RKO (cell line): Measurements from ENCODE around the gene ATF7.

Source experiments
- DNase-seq: peaks from one replicate; pipeline ENCODE4 v3.0.0-alpha.2; 2016; ENCODE audit warnings: low spot score

ATF7 gene

DNA sequence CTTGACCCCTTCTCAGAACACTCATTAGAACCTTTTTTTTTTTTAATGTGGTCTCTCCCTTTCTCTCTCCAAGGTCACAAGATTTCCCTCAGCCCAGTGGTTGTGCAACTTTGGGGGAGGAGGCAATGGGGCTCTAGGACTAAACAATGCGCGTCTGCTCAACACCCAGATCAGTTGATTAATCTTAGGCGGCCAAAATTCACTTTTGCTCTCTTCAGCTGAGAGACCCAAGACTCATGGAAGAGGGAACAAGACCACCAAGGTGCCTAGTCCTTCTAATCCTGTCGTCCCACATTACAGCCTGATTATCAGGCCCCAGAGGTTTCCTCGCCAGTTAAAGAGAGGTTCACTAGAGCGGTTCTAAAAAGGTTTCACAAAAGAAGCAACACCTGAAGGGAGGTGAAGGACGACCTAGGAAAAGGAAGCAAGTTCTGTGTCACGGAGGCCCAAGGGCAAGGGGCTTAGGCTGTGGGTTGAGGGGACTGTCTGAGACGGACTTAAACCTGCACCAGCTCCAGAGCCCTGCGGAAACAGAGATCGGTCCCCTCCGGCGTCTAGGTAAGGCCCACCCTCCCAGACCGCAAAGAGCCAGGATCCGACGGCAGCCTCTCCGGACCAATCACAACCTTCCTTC lies 125.9 kb downstream of the ATF7 start:
- peak; percentile 58 for DNase-seq

DNA sequence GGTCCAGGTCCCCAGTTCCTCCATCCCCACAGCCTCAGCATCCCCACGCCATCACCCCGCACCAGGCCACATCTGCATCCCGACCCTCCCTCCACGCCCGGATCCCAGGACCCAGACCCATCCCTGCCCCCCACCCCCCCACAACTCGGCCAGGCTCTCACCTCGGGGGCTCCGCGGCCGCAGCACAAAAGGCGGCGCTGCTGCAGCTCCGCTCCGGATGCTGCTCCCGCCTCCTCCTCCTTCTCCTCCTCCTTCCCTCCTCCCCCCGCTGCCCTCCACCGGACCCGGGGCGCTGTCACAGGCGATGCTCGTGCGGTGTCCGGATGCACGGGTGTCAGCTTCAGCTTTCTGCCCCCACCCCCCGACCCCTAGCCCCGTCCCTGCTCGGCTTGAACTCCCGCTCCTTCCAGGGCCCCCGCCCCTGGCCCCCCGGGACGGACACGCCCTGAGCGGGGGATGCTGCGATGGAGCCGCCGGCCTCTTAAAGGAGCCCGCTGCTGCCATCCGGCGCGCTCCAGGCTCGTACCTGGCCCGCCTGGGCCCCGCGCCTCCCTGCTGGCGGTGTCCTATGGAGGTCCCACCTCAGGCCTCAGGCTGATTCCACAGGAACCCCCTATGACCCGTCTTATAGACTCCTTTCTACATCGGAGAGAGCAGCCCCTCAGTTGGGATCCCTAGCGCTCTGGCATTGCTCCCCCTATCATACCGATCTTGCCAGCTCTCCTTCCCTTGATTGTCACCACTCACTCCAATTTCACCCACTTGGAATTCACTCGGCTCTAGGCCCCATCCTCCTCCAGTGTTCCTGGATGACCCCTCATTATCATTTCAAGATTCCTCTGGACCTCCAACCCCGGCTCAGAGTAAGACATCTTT lies 126.7 kb downstream of the ATF7 start, which contains the start of gene MAP3K12:
MAP3K12 (minus strand) TSS at position 193 of the 876 bp plus-strand sequence. CDS start 12,067 bp downstream, outside the sequence.
- peak; percentile 71 for DNase-seq

DNA sequence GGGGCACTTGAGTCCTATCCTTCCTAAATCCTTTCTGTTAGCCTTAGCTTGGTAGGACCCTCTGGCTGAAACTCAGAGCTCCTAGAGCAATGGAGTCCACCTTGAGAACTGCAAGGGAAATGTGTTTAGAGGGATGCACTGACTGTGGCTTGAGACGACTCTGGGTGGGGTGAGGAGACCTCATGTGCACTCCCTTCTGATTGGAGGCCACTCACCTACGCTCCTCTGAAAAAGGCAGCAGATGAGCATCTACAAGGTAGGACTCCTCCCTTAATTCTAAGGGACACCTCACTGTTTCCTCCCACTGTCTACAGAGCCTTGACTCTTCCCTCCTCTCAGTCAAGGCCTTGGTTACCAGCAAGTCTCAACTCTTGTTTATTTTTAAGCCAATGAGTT lies 127.9 kb downstream of the ATF7 start:
- DNase-seq = no peak

DNA sequence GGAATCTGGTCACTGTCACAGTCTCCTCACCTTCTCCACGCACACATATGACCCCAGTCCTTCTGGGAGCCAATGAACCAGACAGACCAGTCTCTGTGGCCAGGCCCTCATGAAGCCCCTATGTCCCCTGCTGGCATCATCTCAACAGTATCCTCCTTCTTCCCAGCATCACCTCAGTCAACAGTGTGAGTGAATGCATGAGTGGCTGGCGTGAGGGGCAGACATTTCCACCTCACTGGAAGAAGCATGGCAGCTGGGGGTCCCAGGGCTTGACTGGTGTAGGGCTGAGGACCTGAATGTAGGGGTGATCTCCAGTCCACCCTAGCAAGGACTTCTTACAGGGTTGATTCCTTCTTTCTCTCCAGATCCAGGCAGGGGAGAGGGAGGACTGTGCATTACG lies 128.7 kb downstream of the ATF7 start:
- no peak for DNase-seq

DNA sequence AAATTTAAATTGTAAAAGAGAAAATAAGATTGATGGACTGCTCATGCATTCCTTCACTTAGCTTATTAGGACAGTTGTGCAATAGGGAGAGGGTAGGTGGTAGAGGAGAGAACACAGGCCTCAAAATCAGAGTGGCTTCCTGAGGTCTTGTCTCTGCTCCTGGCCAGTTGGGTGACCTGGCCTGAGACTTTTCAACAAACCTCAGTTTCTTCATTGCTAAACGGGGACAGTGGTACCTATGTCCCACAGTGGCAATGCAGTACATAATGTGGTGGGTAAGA lies 129.5 kb downstream of the ATF7 start:
- DNase-seq = no peak

DNA sequence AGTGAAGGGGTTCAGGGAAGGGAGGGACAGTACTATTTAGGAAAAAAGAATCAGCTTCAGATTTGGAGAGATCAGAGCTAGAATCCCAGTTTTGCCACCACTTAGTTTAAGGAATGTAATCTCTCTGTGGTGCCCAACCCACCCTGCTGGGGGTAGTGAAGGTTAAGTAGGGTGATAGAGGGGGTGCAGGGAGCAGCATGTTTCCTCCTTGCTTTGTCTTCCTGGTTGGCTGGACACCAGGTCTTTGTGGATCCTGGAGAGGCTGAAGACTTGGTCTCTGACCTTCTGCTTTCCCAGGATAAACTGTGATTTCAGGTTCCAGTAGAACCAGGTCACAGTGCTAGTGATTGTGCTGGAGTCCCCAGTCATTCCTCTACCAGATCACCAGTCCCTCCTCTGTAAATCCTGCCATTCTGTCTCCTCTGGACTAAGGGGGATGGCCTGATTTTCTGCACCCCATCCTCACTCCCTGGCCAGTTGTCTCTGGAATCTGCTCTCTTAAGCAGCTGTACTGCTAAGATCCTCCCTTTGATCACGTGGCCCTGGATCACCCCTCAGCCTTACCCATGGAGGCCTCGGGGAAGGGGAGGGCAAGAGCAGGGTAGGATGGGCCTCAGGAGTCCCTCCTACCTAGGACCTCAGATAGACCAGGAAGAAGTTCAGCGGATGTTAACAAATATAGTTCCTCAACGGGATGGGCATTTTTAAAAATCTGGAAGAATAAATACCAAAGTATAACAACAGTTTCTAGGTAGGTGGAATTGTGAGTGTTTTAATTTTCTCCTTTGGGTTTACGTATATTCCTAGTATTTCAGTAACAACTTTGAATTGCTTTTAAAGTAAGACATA lies 130.1 kb downstream of the ATF7 start:
- DNase-seq = no peak

DNA sequence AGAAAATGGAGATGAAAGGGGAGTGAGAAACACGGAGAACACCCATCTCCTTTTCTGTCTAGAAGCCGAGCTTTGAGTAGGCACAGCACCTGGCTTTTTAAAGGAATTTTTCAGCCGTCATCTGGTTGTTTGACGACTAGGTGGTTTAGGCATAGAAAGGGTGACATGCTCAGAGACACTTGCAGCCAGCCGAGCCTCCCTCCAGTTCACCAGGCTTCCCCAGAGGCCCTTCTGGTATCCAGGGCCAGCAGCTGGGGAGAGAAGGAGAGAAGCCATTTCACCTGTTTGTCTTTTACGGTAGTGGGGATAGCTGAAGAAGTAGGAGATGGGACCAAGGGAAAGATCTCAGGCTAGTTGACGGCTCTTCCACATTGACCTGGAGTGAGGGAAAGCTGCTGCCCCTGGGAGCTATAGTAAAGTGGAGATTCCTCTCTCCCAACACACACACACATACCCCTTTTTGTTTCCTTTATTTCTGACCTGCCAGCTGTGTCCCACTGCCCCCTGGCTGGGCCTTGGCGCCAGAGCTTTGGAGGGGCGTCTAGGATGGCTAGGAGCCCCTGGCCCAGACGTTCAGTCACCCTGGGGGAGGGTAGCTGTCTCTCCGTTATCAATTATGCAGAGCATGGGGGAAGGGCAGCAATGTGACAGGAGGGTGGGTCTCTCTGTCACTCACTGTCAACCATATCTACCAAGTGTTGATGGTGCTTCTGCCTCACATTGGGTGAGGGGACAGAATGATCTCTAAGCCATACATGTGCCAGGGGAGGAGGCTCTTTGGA lies 132.4 kb downstream of the ATF7 start:
- no peak for DNase-seq

DNA sequence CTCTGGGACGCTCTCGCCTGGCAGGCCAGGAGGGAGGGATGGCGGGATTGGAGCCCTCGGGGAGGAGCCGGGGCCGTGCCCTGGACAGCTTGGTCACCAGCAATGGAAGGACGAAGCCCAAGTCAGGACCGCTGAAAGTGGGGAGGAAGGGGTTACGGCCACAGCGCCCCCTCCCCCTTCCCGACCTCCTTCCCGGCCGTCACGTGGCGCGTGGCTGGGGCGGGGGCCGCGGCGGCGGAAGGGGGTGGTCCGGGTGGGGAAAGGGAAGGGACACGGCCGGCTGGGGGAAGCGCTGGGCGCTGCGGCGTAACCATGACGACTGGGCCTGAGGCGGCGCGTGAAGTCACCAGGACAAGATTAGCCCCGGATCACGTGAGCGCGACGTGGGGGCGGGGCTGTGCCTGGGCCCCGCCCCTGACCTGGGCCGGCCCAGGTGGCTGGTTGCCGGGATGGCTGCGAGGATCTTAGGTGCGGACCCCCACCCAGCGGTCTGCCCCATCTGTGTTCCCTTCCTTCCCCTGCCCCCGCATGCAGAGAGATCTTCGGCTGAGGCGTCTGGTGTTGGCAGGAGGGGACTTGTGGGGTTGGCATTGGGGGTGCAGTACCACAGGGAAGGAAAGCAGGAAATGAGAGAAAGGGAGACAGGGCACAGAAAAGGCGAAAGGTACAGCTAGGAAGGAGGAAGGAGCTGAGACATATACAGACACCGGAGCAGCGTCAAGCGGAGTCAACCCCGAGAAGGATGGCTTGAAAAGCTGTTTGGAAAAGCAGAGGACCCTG lies 133.2 kb downstream of the ATF7 start:
- DNase-seq = peak; percentile 81

DNA sequence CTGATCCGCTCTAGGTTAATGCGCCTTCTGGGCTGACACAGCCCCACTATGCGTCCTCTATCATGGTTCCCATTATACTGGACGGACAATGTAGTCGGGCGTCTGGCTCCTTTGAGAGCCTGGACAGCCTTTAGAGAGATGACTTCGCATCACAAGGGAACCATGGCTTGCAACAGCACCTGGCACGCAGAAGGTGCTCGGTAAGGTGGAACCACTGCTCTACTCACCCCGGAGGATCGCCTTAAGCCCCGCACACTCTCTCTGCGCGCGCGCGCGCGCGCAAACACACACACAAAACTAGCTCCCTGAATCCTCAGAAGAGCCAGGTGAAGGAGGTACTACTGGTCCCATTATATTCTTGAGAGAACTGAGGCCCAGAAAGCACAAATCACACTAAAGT lies 134.0 kb downstream of the ATF7 start:
- DNase-seq = no peak

DNA sequence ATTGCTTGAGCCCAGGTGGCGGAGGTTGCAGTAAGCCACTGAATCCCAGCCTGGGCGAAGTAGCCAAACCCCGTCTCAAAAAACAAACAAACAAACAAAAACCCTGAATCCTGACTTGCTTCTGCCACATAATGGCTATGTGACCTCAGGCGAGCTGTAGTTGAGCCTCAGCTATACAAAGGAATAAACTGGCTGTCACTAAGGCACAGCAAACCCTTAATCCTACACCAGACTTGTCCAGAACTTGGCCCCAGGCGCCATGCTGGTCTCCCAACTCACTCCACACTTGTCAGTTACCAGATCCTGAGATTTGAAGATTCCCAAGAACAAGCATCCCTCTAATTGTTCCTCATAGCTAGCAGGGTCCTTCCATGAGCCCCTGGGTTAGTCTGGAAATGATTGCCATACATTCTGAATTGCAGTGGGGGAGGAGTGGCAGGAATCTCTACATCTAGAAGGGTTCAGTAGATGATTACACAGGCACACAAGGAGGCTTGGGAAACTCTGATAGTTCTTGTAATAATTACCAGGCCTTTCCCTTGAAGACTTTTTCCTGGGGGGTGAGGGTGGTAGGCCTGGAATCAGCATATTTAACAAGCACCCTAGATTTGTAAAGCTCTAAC lies 136.8 kb downstream of the ATF7 start:
- DNase-seq = no peak

DNA sequence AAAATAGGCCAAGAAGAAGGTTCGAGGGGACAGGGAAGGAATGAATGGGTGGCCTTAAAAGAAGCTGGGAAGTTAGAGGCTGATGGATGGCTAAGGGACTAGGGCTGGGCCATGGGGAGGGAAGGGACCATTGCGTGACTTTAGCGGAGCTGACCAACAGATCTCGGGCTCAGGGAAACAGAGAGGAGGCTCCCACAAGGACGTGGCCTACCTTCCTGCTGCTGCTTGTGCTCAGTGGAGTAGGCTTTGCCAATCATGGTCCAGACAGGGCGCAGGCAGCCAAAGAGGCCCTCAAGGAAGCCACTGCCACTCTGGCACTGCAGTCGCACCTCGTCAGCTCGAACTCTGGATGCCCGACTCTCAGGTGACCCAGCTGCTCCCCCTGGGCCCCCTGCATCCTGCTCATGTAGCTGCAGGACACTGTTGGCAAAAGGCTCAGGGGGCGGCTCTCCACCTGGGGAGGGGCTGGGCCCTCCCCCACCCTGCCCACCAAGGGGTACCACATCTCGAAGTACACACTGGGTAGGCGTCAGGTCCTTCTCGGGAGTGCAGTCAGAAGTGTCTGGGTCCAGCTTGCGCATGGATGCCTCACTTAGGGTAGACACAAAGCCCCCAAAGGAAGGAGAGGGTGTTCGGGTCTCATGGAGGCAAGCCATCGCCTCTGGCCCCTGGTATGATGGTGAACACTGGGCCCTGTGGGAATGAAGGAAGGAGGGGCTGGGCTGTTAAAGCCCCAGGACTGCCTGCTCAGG lies 139.3 kb downstream of the ATF7 start:
- no peak for DNase-seq

DNA sequence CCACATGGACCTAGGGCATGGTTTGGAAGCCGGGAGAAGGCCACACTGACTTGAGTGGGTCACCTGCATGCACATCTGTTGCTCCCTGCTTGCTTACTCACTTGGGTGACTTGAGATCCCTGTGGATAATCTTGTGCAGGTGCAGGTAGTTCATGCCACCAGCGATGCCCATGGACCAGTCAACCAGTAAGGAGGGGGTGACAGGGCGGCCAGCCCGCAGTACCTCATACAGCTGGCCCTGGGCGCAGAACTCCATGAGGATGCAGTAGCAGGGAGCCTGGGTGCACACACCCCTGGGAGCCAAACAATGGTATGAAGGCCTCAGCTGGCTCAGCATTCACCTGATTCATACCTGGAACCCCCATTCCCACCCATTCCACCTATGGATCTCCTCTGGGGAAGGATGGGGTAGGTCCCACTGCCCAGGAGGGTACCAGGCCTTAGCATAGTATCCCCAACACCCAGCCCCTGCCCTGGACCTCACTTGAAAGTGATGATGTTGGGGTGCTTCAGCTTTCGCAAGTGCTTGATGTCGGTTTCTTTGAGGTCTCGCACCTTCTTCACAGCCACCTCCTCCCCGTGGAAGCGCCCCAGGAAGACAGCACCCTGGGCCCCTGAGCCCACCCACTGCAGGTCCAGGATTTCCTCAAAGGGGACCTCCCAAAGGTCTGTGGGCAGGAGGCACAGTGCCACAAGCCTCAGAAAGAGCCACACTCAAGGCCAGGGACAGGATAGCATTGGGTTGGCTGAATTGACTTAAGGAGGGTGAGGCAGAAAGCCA lies 140.0 kb downstream of the ATF7 start:
- DNase-seq = no peak

DNA sequence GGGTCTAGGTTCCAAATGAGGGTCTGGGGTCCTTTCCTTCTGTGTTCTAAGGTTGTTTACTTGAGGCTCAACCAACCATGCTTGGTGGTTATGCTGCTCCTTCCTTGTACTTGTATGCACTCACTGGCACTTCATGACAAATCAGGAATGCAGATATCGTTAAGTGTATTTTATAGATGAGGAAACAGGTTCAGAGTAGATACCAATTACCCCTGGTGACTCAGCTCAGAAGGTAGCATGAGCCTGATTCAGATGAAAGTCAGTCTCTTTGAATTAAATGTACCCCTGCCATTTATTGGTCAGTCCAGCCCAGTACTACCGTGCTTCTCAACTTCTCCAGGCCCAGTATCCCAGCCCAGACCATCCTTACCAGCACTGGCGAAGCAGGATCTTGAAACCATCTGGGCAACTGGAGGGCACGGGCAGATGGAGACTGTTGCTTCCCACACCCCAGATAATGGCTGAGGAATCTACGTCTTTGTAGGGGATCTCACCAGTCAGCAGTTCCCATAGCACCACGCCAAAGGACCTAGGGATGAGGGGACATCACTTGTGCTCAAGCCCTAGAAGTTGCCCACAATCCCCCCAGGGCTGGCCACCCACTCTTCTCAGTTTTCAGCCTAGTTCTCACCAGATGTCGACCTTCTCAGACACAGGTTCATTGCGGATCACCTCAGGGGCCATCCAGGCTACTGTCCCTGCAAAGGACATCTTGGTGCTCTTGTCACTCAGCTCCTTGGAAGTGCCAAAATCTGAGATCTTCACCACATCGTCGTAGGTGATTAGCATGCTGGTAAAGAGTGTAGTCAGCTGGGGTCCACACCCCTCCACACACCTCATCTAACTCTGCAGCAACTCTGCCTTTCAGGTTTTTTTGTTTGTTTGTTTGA lies 141.3 kb downstream of the ATF7 start:
- DNase-seq = no peak

DNA sequence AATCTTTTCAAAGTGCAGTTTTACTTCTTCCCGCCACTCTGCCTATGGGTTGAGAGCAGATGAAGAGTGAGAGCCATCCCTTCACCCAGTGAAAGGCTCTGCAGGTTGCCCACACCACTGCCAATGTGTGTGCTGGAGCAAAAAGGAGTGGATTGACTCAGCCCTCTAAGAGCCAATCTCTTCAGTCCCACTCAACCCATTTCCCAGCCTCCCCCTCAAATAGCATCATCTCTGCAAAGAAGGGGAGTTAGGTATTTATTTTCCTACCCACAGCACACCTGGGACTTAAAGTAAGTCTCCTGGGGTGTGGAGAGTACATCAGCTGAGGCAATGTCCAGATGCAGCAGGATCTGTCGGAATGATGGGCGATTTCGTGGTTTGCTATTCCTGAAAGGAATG lies 142.2 kb downstream of the ATF7 start:
- no peak for DNase-seq

DNA sequence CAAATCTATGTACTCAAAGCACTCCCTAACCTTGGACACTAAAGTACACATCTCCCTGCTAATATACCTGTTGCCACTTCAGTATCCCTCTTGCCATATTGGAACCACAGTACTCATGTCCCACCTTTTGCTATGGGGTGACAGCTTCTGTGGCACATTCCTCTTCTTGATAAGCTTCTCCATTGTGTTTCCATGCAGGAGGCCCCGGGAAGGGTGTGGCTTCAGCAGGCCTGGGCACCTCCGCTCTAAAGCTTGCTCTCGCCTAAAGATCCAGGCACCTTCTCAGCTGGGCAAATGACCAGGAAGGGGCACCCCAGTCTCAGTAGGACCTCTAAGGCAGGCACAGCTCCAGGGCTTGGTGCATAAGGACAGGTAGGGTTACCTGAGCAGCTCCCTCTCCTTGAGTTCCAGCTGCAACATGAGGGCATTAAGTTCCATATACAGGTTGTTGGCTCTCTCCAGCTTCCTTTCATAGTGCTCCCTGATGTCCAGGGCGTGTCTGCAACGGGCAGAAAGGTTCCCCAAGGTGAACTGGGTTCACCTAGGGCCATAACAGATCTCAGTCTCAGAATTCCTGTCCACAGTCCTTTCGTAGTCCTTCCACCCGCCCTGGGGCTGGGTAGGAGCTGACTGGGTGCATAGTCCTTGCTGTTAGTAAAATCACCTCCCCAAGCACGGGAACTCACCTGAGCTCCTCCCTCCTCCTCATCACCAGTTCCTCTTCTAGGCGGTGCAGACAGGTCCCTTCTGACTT lies 142.8 kb downstream of the ATF7 start:
- DNase-seq = no peak

DNA sequence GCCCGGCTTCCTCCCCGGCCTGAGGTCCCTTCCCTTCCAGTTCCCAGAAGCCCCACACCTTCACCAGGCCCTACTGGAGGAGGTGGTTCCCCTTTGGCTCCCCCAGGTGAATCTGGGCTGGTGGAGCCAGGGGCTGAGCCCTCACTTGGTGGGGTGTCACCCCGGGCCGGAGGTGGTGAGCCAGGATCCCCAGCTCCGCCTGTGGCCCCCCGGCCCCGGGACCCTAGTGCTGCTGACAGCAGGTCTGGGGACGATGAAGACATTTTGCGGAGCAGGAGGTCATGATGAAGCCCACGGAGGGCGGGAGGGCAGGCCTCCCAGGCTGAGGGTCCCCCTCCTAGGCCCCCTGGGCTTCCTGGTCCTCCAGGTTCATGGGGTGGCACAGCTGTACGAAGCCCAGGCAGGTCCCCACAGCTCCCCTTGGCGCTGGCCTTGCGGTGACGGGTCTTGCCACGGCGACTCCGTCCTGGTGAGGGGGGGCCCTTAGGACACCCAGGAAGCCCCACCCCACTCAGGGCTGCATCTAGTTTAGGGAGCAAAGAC lies 143.5 kb downstream of the ATF7 start:
- DNase-seq = no peak

DNA sequence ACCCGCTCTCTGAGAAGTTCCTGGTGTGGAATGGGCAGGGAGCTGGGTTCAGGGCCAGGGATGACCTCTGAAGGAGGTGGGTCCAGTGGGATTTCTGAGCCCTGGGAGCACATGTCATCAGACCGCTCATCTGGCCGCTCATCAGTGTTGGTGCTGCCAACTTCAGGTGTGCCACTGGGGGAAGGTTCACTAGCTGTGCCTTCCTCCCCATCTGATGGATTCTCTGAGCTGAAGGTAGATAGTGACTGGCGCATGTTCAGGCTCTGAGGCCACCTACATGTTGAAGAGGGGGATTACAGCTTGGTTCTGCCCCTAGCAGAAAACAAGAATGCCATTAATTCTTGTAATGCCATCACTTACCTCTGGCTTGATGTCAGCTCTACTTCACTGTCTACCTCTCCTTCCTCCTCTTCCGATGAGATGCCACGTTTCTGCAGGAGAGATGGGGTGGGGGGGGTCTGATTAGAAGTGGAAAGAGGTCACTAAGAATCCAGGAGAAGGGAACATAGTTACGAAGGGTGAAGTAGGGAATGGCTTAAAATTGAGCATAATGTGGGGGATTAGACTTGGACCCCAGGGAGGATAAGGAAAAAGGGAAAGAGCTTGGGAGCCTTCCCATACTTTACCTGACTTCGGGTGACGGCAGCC lies 144.1 kb downstream of the ATF7 start:
- peak; percentile 64 for DNase-seq
